HS-27A (cell line): ENCODE measurements around the gene SLC6A2.

ENCODE experiments used
- DNase-seq: peaks from one replicate; pipeline ENCODE4 v3.0.0-alpha.2; 2012; ENCODE audit warnings: low read depth, missing footprints

The SLC6A2 gene

DNA sequence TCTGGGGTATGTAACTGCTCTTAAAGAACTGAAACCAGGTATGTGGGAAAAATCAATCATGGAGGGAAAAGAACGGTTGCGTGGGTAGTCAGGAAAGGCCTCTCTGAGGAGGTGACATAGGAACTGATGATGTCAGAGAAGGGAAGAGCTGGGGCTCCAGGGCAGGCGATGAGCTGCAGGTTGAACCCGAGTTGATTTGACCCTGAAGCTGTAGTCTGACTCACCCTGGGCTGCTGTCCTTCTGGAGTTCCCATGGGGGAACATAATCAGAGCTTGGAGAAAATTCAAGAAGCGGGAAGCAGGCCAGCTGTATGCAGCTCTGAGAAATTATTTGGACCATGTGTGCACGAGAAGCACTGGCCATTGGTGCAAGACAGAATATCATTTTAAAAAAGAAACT is 16.7 kb downstream of the SLC6A2 start:
- no peak for DNase-seq

- DNase-seq: no peak
Observed at GRCh38 chr16:55678161-55678821, 22.5 kb downstream of the SLC6A2 start.

DNA sequence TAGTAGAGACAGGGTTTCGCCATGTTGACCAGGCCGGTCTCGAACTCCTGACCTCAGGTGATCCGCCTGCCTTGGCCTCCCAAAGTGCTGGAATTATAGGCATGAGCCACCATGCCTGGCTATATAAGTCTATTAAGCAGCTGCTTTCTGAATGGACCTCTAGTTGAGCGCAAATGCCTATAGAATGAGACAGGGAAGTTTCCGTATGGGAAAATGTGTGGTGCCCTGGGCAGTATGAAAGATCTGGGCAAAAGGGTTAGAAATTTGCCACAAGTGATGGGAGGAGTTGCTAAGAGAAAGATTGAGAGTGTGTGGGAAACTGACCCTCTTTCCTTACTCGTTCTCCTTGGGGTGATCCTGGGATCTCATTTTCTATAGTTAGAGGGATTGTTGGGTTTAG is 26.3 kb downstream of the SLC6A2 start:
- no peak for DNase-seq

DNA sequence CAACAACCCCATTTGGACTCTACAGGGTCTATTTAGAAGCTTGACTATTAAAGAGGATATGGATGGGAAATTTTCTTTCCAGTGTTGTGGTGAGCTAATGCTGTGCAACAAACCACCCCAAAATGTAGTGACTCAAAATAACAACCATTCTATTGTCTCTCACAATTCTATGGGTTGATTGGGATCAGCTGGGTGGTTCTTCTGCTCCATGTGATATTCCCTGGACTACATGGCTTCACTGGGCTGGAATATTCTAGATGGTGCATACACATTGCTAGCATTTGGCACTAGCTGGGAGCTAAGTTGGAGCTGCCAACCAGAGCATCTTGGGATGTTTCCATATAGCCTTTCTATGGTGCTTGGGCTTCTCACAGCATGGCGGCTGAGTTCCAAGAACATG is 30.2 kb downstream of the SLC6A2 start:
- no peak for DNase-seq

DNA sequence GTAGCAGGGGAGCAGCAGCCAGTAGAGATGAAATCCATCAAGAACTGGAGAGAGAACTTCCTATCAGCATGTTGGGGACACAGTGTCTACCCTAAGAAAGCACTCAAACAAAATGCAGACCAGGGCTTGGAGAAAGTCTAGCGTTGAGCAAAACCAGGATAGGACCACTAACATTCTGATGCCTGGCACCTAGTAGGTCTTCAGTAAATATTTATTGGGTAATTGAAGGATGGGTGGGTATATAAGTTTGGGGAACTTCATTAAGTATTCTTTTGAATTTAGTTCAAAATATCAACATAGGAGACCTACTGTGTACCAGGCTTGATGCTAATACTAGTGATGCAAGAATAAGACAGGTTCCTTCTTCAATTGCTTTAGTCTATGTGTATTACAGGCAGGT is 30.9 kb downstream of the SLC6A2 start:
- no peak for DNase-seq

DNA sequence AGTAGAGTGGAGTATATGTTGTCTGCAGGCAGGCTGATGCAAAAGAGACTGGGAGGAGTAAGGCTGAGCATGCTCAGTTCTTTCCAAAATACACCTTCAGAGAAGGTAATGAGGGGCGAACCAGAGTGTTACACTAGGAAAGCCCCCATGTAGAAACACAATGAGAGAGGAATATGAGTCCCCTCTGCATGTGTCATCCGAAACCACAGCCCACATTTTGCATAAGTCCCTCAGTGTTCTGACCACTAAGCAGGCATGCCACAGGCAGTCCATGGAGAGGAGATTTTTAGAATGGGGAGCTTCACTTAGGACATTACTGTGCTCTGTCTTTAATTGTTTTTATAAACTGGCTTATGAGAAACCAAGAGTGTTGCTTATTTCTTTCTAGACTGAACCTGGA is 32.0 kb downstream of the SLC6A2 start:
- DNase-seq: no peak

GRCh38 chr16:55690841-55691240 is 35.1 kb downstream of the SLC6A2 start:
- DNase-seq: no peak

- DNase-seq: no peak
Observed at GRCh38 chr16:55691771-55692170, 36.0 kb downstream of the SLC6A2 start.

GRCh38 chr16:55695595-55695994 is 39.8 kb downstream of the SLC6A2 start:
- no peak for DNase-seq

GRCh38 chr16:55697867-55698266 is 42.1 kb downstream of the SLC6A2 start:
- DNase-seq: no peak

GRCh38 chr16:55698331-55698730 is 42.5 kb downstream of the SLC6A2 start:
- no peak for DNase-seq

DNA sequence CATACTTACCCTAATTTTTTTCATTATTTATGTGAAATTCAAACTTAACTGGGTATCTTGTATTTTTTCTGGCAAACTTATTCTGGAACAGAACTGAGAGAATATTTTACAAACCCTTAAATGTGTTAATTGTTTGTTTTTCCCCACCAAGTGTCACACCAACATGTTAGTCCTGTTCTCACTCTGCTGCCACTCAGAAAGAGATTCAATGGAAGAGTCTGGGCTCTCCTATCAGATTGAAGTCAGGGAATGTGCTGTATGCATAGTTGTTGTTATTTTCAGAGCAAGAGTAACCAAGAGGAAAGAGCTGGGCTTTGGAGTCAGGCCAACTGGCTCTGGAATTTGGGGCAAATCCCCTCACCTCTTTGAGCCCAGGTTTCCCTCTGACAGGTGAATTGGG is 43.2 kb downstream of the SLC6A2 start:
- no peak for DNase-seq

- no peak for DNase-seq
Observed at GRCh38 chr16:55699616-55700015, 43.8 kb downstream of the SLC6A2 start.

GRCh38 chr16:55700067-55700466 is 44.3 kb downstream of the SLC6A2 start:
- no peak for DNase-seq

DNA sequence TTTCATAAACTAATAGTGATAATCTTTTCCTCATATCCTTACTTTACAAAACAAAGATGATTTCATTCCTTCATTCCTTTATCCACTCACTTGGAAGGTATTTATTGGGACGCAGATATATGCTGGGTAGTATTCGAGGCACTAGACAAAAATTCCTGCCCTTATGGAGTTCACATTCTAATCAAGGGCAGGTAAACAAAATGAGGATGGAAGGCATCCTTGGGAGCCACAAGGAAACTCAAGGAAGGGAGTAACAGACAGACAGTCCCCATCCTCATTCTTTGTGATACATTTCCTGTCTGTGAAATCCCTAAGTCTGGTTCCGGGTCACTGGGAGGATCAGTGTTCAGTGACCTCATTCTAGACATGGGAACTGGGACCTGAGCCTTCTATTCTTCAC is 45.2 kb downstream of the SLC6A2 start:
- DNase-seq: no peak

DNA sequence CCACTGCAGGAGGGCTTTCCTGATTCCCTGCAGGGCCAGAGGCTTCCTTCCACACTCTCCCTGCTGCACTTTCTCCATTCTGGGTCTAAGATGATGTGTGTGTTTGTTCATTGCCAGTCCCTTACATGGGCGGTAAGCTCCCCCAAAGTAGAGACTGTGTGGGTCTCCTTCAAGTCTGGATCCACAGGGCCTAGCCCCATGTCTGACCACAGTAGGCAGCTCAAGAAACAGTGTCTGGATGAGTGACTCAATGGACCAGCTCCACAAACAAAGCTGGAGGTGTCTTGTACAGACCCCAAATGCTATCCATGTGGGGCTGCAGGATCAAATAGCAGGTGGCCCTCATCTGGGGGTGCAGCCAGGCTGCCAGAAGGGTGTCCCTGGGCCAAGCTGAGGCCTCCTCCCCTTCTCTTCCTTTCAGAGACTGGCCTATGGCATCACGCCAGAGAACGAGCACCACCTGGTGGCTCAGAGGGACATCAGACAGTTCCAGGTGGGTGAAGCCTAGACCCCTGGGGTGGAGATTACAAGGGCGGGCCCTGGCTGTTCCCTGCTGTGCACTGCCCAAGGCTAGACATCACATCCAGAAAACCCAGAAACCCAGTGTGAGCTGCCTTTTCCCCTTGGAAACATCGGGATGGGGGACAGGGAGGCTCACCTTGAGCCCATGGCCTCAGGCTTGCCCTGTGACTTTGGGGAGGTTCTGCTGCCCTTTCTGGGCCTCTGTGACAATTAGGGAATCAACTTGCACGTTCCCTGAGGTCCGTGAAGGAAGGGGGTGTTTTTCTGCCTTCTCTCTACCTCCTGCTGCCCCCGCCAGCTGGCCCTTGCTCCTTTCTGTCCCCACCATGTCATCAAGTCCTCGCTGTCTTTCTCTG is 45.9 kb downstream of the SLC6A2 start:
- no peak for DNase-seq

DNA sequence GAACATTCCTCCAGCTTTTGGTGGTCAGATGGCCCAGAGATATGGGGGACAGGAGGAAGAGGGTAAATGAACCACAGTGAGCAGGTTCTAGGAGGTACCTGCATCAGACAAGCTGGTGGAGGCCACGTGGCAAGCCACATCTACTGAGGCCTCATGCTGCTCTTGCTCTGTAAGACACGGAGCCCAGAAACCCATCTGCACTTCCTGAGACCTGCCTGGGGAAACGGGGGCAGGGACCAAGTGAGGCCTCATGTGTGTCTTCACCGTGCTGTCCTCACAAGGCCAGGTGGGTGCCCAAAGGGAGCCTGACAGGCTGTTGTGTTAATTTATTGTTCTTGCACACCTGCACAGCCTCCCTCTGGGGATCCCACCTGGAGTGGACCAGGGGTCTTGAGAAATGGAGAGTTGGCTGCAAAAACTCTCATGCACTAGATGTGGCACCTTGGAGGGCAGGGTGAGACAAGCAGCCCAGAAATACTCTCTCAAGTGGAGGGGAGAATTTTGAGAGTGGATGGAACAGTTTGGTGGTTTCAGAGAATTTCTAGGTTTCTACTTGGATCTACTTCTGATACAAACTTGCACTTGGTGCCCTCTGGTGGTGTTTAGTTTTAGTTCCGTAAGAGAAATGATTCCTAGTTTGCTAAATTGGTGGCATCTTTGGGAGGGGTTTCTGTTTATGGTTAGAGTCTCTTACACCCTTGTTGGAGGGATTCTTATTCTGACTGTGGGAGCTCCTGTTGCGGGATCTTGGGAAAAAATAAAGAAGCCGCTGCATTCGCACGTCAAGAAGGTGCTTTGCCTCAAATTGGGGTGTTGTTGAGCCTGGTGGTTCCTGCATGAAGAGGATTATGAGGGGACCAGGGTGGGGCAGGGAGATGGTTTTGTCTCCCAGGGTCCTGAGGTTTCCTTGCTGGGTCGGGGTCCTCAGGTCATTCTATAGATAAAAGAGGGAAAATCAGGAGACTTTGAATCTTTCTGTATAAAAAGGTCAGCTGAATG is 47.5 kb downstream of the SLC6A2 start:
- no peak for DNase-seq

DNA sequence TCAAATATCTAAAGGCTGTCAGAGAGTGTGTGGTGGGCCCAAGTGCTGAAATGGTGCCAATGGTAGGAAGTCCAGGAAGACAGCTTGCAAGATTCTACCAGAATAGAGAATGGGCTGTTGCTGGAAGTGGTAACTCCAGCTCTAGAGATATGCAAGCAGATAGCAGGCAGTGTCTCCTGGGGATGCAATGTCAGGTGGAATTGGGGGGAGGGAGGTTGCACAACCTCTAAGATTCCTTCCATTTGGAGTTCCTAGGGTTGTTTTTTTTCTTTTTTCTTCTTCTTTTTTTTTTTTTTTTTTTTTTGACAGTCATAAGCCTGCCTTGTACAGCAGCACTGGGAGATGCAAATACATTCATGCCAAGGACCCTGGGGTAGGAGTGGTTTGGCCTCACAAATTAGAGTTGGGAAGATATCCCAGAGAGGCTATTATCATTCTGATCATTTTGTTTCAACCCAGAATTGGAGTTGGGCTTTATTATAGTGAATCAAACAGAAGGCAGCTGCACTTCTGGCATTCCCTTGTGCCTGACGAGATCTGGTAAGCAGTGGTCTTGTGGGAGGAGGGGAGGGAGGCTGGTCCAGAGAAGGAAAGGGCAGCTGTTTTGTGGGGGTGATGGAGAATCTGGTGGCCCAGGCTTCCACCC is 51.1 kb downstream of the SLC6A2 start:
- no peak for DNase-seq

GRCh38 chr16:55709801-55710200 is 54.0 kb downstream of the SLC6A2 start:
- no peak for DNase-seq

DNA sequence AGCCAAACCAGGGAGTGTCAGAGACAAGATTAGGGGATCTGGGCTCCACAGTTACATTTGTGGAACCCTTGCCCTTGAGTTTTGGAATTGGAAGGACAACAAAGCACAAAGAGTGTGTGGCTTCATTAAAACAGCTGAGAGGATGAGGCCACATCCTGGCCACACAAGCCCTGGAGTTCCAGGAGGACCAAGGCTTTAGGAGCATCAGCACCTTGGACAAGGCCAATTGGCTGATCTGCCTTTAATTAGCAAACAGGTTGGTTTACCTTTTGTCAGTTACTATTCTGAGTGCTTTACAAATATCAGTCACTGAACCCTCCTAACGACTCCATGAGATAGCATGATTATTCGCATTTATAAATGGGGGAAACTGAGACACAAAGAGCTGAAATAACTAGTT is 54.7 kb downstream of the SLC6A2 start:
- DNase-seq: no peak

- DNase-seq: peak; percentile 20
Observed at GRCh38 chr16:55711959-55712876, 56.4 kb downstream of the SLC6A2 start.
